ENCODE measurements around the gene STAG1. TPM values are rescaled to one million over a fixed set of nuclear protein-coding genes. Genes with fewer than 3 reads are reported as not detected.

STAG1 gene
- total RNA-seq, 1 experiment from 2014 or later: 34.6 TPM

DNA sequence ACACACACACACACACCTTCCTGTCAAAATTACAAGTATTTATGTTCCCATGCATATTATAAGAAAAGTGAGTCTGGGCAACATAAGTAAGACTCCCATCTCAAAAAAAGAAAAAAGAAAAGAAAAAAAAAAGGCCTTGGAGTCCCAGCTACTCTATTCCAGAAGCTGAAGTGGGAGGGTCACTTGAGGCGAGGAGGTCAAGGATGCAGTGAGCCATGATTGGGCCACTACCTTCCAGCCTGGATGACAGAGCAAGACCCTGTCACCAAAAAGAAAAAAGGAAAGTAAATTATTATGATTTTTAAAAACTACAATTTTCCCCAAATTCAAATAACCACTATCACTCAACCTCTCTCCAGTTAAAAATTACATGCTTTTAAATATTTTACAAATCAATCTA, 113.1 kb downstream of the STAG1 start:
- no peak for DNase-seq
- Histone ChIP-seq H3K9ac (ENCODE audit: extremely low read depth, insufficient read length, low read length) (no peak overlapping the region), H2AK5ac (ENCODE audit: insufficient read length, low read length) (no peak overlapping the region), H3K23ac (ENCODE audit: insufficient read length, low read depth, low read length) (no peak overlapping the region), H2BK12ac (ENCODE audit: insufficient read length, low read depth, low read length) (no peak overlapping the region), H4K8ac (replicated peaks; ENCODE audit: insufficient read length, low read depth, low read length) (no peak overlapping the region), H3K4me2 (ENCODE audit: insufficient read depth, insufficient read length, low read length) (no peak overlapping the region), H4K5ac (ENCODE audit: insufficient read length, low read depth, low read length) (no peak overlapping the region), H2BK15ac (ENCODE audit: low read depth, low read length) (no peak overlapping the region), H2BK5ac (ENCODE audit: insufficient read length, low read length) (no peak overlapping the region), H3K27me3 (ENCODE audit: insufficient read depth, low read length) (no peaks in the 10 kb centered on the region), H3K79me2 (ENCODE audit: insufficient read depth, low read length) (no peaks in the 10 kb centered on the region), H2BK120ac (ENCODE audit: low read depth, low read length, poor library complexity, severe bottlenecking) (no peak overlapping the region), H3K4ac (ENCODE audit: low read depth, low read length) (no peak overlapping the region), H4K91ac (ENCODE audit: insufficient read length, low read depth, low read length) (no peak overlapping the region), H3K18ac (ENCODE audit: insufficient read length, low read depth, low read length) (no peak overlapping the region), H2BK20ac (ENCODE audit: low read depth, low read length, poor library complexity, severe bottlenecking) (no peak overlapping the region), H3K14ac (ENCODE audit: insufficient read depth, low read length) (no peak overlapping the region), H3K4me1 (ENCODE audit: insufficient read depth, low read length) (no peaks in the 10 kb centered on the region), H3K56ac (ENCODE audit: insufficient read length, low read depth, low read length) (no peak overlapping the region), H3K23me2 (ENCODE audit: insufficient read length, low read depth, low read length, poor library complexity, severe bottlenecking) (no peaks in the 10 kb centered on the region), H2AFZ (ENCODE audit: low read length) (no peak overlapping the region), H3K79me1 (ENCODE audit: insufficient read depth, low read depth, low read length, poor library complexity, severe bottlenecking) (no peaks in the 10 kb centered on the region), H3K27ac (ENCODE audit: insufficient read length, low read depth, low read length) (no peak overlapping the region), H4K20me1 (ENCODE audit: control insufficient read depth, insufficient read depth, insufficient read length) (no peaks in the 10 kb centered on the region), H3T11ph (ENCODE audit: low read length) (no peak overlapping the region), H3K9me3 (ENCODE audit: control insufficient read depth, low read depth, low read length) (no peaks in the 10 kb centered on the region)
- Mint-ChIP-seq H3K4me3 (no peak overlapping the region), H3K36me3 (ENCODE audit: insufficient read depth in 1 of 3, low read depth in 3 of 3) (no peaks in the 10 kb centered on the region), H3K27me3 (ENCODE audit: low read depth) (no peaks in the 10 kb centered on the region), H3K27ac (no peak overlapping the region), H3K4me1 (no peaks in the 10 kb centered on the region), H3K9me3 (no peaks in the 10 kb centered on the region)
- no CpG with 5 or more reads among the region's 1 CpG for WGBS (ENCODE audit: extremely low coverage, insufficient read length, low lambda C conversion rate)
- no peak for TF ChIP-seq CTCF (conservative IDR thresholded peaks at IDR 0.05)

Data from H9 (cell line).